GM12801 (cell line): ENCODE results near the gene KCTD16.

ENCODE experiments used
- TF ChIP-seq, protein P1 (sequence below): IDR thresholded peaks from one replicate; pipeline ENCODE4 v1.5.1; 2011; ENCODE audit warnings: control low read depth; ENCODE audit not compliant: insufficient read length; ENCODE audit errors: extremely low read depth

KCTD16 gene

DNA sequence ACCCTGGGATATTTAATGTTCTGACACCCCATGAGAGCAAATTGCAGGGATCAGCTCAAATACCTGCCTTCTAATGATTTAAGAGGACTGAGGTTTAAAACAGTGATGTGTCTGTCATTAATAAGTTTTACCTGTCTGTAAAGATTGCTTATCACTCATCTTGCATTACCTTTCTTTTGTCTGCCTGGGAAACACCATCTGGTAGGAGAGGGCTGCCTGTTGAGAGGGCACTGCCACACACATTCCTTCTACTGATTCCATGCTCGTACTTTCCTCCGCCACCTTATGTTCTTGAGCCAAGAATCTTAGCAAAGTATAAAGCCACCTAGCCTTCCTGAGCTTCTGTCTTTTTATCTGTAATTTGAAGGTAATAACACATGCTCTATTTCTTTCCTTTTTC lies 118.6 kb downstream of the KCTD16 start:
- TF ChIP-seq, protein P1, sequence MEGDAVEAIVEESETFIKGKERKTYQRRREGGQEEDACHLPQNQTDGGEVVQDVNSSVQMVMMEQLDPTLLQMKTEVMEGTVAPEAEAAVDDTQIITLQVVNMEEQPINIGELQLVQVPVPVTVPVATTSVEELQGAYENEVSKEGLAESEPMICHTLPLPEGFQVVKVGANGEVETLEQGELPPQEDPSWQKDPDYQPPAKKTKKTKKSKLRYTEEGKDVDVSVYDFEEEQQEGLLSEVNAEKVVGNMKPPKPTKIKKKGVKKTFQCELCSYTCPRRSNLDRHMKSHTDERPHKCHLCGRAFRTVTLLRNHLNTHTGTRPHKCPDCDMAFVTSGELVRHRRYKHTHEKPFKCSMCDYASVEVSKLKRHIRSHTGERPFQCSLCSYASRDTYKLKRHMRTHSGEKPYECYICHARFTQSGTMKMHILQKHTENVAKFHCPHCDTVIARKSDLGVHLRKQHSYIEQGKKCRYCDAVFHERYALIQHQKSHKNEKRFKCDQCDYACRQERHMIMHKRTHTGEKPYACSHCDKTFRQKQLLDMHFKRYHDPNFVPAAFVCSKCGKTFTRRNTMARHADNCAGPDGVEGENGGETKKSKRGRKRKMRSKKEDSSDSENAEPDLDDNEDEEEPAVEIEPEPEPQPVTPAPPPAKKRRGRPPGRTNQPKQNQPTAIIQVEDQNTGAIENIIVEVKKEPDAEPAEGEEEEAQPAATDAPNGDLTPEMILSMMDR: no peak

DNA sequence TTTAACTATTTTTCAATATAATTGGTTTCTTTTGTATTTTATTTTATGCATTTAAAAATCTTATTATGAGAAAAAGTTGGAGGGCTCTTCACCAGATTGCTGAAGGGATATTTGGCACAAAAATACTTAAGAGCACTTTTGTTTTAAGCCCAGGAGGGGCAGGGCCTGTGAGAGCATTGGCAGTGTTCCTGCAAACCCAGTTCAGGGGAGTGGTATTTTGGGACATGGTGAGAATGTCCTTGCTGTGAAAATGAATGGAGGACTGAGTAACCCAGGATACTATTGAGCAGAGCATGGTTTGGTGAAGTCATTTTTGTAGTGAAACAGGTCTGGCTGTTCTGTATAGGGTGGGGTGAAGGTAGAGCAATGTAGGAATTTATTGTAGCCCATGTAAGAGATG lies 121.4 kb downstream of the KCTD16 start:
- TF ChIP-seq, protein P1: no peak

DNA sequence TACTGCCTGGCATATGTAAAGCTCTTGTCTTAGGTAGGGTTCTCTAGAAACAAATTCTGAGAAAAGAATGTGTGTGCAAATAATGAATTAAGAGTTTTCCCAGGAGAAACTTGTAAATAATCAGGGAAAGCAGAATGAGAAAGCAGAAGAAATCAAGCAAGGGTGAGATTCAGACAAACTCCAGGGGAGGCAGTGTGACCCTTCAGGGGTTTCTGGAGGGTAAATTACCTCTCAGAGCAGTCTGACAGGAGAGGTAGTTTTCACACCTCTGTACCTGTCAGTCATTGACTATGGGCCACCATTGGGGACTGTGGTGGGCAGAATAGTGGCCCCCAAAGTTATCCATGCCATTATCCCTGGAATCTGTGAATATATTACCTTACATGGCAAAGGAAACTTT lies 124.6 kb downstream of the KCTD16 start:
- TF ChIP-seq, protein P1: no peak

DNA sequence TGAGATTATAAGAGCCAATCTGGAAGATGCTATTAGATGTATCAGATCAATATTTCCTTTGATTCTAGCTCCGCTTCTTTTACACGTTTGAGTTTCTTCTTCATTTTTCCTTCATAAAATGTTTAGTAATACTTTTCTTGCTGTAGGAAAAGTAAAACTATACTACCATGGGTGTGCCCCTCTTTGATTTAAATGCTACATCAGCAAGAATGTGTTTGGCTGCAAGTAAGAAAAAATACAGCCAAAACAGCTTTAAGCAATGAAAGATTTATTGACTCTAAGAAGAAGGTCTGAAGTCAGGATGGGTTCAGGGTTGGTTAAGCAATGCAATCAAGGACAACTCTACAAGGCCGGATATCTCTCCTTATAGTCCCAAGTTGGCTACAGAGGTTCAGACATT lies 126.4 kb downstream of the KCTD16 start:
- TF ChIP-seq, protein P1: no peak

DNA sequence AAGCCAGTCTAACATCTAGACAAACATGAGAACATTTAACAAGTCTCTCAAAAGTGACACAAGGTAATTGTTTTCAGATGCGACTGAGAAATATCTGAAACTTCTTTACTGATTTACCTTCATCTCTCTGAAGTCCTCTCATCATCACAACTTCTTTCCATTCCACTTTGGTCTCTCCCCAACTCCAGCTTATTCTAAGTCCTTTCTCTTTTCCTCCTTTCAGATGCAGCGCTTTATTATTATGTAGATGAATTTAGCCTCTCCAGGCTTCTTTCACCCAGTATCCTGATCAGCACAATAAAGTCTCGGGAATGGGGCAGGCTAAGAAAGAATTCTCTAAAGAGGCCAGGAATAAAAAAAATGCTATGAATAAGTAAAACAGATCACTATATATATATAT lies 128.0 kb downstream of the KCTD16 start:
- TF ChIP-seq, protein P1: no peak

DNA sequence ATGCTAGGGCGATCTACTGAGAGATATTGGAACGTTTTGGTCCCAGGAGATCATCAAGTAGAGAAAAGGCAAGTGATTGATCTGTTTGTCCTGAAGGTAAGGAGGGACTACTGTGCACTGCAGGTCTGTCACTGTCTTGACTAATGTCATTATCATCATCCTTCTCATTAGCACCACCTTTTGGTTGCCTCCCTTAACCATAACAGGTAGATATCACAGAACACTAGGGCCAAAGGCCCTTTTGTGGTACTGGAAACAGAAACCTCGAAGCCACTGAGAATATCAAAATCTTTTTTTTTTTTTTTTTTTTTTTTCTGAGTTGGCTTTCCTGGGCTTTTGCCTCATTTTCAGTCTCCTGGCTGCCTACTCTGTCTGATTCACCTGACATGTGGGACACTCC lies 134.0 kb downstream of the KCTD16 start:
- TF ChIP-seq, protein P1: no peak

DNA sequence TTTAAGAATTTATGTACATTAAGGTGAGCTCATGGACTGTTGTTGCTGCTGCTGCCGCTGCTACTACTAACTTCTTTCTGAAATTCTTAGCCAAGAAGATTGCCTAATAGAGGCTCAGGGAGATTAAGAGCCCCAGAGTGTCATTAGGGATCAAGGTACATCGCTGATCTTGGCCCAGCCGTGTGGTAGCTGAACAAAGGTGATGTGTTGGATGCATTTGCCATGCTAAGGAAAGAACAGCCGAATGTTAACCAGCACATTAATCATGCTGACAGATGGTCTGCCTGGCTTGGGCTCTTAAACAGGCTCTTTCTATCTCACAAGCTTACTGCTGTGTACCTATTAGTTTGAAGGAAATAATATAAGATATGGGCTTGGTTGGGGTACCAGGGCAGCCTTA lies 137.1 kb downstream of the KCTD16 start:
- TF ChIP-seq, protein P1: no peak

DNA sequence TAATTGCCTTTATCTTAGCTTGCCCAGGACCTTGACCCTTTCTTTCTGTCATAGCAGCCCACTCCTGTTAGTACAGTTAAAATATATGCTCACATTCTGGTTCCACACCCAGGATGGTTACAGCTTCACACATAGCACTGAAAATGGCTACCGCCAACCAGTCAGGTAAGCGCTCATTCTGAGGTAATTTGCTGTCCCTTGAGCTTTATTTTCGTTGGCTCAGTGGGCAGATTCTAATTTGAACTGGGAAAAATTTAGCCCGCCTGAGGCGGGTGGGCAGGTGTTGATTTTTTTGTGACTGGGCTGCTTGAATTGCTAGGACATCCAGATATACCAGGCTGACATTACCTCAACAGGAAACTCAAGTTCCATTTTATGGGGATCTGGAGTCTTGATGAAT lies 137.5 kb downstream of the KCTD16 start:
- TF ChIP-seq, protein P1: no peak
